Measurements from ENCODE around the gene LRRC1.
A peak's percentile ranks its signal among the peaks of the same experiment; 100 is the strongest.

LRRC1 gene

GRCh38 chr6:53752440-53752839, 42.4 kb upstream of the LRRC1 start:
- no peaks in the 10 kb centered on the region; the same call in 1 of the 2 replicates for H3K36me3 ChIP-seq (ENCODE audit: low read depth)
- H3K4me3 ChIP-seq (ENCODE audit: severe bottlenecking): no peak overlapping the region
- H3K9me3 ChIP-seq (ENCODE audit: severe bottlenecking): no peaks in the 10 kb centered on the region
- DNase-seq (ENCODE audit: low spot score): no peak
- no peaks in the 10 kb centered on the region for H3K27me3 ChIP-seq (ENCODE audit: insufficient read depth, poor library complexity, severe bottlenecking)
- peak; percentile 49 for ATAC-seq (ENCODE audit: low read depth)
- H3K27ac ChIP-seq (ENCODE audit: poor library complexity, severe bottlenecking): peak overlapping the region; percentile 90
- TF ChIP-seq CTCF (IDR thresholded peaks at IDR 0.05; ENCODE audit: poor library complexity, severe bottlenecking): no peak
- H3K4me1 ChIP-seq (ENCODE audit: insufficient read depth, poor library complexity, severe bottlenecking): peaks cover 19% of the 10 kb centered on the region

- Histone ChIP-seq H3K4me3 (ENCODE audit: severe bottlenecking) (no peak overlapping the region), H3K27me3 (ENCODE audit: insufficient read depth, poor library complexity, severe bottlenecking) (no peaks in the 10 kb centered on the region), H3K9me3 (ENCODE audit: severe bottlenecking) (no peaks in the 10 kb centered on the region), H3K4me1 (ENCODE audit: insufficient read depth, poor library complexity, severe bottlenecking) (peaks cover 19% of the 10 kb centered on the region), H3K27ac (ENCODE audit: poor library complexity, severe bottlenecking) (peak overlapping the region; percentile 90), H3K36me3 (ENCODE audit: low read depth) (no peaks in the 10 kb centered on the region; the same call in 1 of the 2 replicates)
- DNase-seq (ENCODE audit: low spot score) (no peak), ATAC-seq (ENCODE audit: low read depth) (peak; percentile 95)
- no peak for TF ChIP-seq CTCF (IDR thresholded peaks at IDR 0.05; ENCODE audit: poor library complexity, severe bottlenecking)
These were observed 41.9 kb upstream of the LRRC1 start for GRCh38 chr6:53752856-53753255.

- ATAC-seq (ENCODE audit: low read depth): no peak
- DNase-seq (ENCODE audit: low spot score): no peak
- peaks cover 19% of the 10 kb centered on the region for H3K4me1 ChIP-seq (ENCODE audit: insufficient read depth, poor library complexity, severe bottlenecking)
- no peak for TF ChIP-seq CTCF (IDR thresholded peaks at IDR 0.05; ENCODE audit: poor library complexity, severe bottlenecking)
- H3K36me3 ChIP-seq (ENCODE audit: low read depth): no peaks in the 10 kb centered on the region; the same call in 1 of the 2 replicates
- H3K27me3 ChIP-seq (ENCODE audit: insufficient read depth, poor library complexity, severe bottlenecking): no peaks in the 10 kb centered on the region
- H3K27ac ChIP-seq (ENCODE audit: poor library complexity, severe bottlenecking): no peak overlapping the region
- H3K9me3 ChIP-seq (ENCODE audit: severe bottlenecking): no peaks in the 10 kb centered on the region
- H3K4me3 ChIP-seq (ENCODE audit: severe bottlenecking): no peak overlapping the region
These were observed 40.5 kb upstream of the LRRC1 start for GRCh38 chr6:53754330-53754729.

GRCh38 chr6:53756396-53756795, 38.4 kb upstream of the LRRC1 start:
- TF ChIP-seq CTCF (IDR thresholded peaks at IDR 0.05; ENCODE audit: poor library complexity, severe bottlenecking): no peak
- no peak for ATAC-seq (ENCODE audit: low read depth)

GRCh38 chr6:53758496-53758895, 36.3 kb upstream of the LRRC1 start:
- Histone ChIP-seq H3K4me3 (ENCODE audit: severe bottlenecking) (no peak overlapping the region), H3K9me3 (ENCODE audit: severe bottlenecking) (no peaks in the 10 kb centered on the region), H3K36me3 (ENCODE audit: low read depth) (no peaks in the 10 kb centered on the region; the same call in 1 of the 2 replicates), H3K4me1 (ENCODE audit: insufficient read depth, poor library complexity, severe bottlenecking) (peaks cover 6% of the 10 kb centered on the region), H3K27me3 (ENCODE audit: insufficient read depth, poor library complexity, severe bottlenecking) (no peaks in the 10 kb centered on the region), H3K27ac (ENCODE audit: poor library complexity, severe bottlenecking) (no peak overlapping the region)
- no peak for DNase-seq (ENCODE audit: low spot score)
- no peak for ATAC-seq (ENCODE audit: low read depth)
- TF ChIP-seq CTCF (IDR thresholded peaks at IDR 0.05; ENCODE audit: poor library complexity, severe bottlenecking): no peak

More at GRCh38 chr6:53756396-53756795, 38.4 kb upstream of the LRRC1 start:
- no peak for DNase-seq (ENCODE audit: low spot score)
- Histone ChIP-seq H3K9me3 (ENCODE audit: severe bottlenecking) (no peaks in the 10 kb centered on the region), H3K27ac (ENCODE audit: poor library complexity, severe bottlenecking) (no peak overlapping the region), H3K36me3 (ENCODE audit: low read depth) (no peaks in the 10 kb centered on the region; the same call in 1 of the 2 replicates), H3K4me1 (ENCODE audit: insufficient read depth, poor library complexity, severe bottlenecking) (peaks cover 19% of the 10 kb centered on the region), H3K27me3 (ENCODE audit: insufficient read depth, poor library complexity, severe bottlenecking) (no peaks in the 10 kb centered on the region), H3K4me3 (ENCODE audit: severe bottlenecking) (no peak overlapping the region)

All from RWPE2 (cell line).